Retinal pigment epithelial cell (primary cell): ENCODE measurements around the gene PAXX.

ENCODE experiments used
- DNase-seq: peaks from one replicate; pipeline ENCODE4 v3.0.0-alpha.2; 2010; ENCODE audit warnings: low read depth
- H3K4me3 ChIP-seq: 2 replicates; pipeline ENCODE4 v1.5.1; 2011; ENCODE audit warnings: mild to moderate bottlenecking, low read length, control low read depth, moderate library complexity
- TF ChIP-seq, protein P1 (sequence below): conservative IDR thresholded peaks from 2 replicates; pipeline ENCODE4 v1.5.1; 2011; ENCODE audit warnings: low read depth, low read length, control low read depth, inconsistent platforms

The PAXX gene

DNA sequence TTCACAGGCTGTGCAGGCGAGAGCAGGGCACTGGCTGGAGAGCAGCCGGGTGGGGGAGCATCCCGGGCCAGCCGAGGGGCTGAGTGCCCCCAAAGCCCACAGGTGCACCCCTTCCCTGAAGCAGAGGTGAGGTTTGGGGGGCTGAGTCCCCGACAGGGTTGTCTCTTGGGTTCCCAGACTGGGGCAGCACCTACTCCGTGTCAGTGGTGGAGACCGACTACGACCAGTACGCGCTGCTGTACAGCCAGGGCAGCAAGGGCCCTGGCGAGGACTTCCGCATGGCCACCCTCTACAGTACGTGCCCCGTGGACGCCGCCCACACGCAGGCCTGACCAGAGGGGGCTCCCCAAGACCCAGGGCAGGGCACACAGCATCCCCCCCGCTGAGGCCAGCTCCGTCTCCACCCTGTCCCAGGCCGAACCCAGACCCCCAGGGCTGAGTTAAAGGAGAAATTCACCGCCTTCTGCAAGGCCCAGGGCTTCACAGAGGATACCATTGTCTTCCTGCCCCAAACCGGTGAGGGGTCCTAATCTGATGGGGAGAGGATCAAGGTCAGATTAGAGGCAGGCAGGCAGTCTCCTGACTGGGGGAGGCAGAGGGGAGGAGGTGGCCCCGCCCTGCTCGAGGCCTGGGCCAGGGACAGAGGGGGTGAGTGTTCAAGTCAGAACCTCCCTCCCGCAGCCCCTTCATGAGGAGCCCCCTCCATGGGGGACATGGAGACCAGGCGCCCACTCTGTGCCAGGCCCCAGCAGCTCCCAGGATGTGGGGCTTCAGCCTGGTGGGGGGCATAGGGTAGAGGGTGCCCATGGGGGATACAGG, 12.2 kb upstream of the PAXX start:
- no peak overlapping the region for H3K4me3 ChIP-seq
- no peak for DNase-seq
- TF ChIP-seq, protein P1, sequence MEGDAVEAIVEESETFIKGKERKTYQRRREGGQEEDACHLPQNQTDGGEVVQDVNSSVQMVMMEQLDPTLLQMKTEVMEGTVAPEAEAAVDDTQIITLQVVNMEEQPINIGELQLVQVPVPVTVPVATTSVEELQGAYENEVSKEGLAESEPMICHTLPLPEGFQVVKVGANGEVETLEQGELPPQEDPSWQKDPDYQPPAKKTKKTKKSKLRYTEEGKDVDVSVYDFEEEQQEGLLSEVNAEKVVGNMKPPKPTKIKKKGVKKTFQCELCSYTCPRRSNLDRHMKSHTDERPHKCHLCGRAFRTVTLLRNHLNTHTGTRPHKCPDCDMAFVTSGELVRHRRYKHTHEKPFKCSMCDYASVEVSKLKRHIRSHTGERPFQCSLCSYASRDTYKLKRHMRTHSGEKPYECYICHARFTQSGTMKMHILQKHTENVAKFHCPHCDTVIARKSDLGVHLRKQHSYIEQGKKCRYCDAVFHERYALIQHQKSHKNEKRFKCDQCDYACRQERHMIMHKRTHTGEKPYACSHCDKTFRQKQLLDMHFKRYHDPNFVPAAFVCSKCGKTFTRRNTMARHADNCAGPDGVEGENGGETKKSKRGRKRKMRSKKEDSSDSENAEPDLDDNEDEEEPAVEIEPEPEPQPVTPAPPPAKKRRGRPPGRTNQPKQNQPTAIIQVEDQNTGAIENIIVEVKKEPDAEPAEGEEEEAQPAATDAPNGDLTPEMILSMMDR: no peak

- no peak for DNase-seq
- TF ChIP-seq, protein P1: no peak
- no peak overlapping the region for H3K4me3 ChIP-seq
Measured at GRCh38 chr9:136980669-136981478, 11.3 kb upstream of the PAXX start.

DNA sequence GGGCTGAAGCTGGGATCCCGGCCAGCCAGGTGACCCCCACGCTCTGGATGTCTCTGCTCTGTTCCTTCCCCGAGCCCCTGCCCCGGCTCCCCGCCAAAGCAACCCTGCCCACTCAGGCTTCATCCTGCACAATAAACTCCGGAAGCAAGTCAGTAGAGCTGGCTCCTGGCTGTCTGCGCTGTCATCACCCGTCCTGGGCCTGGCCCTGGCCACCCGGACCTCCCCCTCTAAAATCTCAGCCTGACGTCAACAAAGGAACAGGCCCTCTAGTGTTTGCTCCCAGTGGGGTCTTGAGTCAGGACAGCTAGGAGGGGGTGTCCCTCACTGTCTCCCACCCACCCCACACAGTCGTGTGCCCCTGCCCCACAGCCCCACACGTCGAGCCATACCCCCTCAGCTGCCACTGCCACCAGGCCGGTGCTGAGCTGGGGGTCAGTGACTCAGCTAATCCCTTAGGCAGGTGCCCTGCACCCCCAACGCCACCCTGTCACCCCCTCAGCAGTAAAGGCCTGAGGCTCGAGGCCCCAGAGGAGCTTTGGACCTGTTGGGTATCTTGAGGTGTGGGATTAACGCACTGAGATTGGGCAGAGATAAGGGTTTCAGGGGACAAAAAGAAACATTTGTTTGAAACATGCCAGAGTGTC, 10.5 kb upstream of the PAXX start:
- TF ChIP-seq, protein P1: no peak
- no peak for DNase-seq
- no peak overlapping the region for H3K4me3 ChIP-seq

DNA sequence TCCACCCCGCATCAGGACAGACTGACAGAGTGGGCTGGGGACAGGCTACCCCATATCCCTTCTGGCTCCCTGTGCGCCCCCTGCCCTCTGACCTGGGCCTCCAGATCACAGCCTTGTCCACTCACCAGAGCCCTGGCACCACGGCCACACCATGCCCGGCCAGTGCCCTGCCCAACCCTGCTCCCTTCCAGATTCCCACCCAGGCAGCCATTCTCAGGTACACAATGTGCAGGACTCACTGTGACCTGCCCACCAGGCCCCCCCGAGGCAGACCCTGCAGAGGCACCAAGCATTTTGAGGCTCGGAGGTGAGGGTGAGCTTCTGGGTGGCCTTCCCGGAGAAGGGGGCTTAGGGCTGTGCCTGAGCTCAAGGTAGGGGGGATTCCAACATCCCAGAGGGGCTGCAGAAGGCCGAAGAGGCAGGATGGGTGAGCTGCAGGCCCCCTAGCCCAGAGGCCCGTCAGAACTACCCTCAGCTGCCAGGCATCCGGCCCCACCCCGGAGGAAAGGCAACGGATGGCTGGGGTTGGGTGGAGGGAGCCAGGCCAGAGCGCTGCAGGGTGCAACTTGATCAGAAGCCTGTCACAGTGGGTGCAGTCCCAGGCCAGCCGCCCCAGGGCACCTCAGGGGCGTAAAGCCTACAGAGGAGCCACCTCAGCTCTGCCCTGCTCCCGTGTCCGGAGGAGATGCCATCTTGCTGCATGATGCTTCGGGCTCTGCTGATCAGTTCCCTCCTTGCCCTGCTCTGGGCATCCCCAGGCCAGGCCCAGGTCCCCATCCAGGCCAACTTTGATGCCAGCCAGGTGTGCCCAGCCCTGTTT, 9.8 kb upstream of the PAXX start, which contains the start of gene LCNL1:
TSS of gene LCNL1 (plus strand) at position 762 of the 820 bp plus-strand sequence. CDS start 594 bp downstream, outside the sequence.
- no peak within 1 kb of the TSS for H3K4me3 ChIP-seq
- DNase-seq: no peak
- TF ChIP-seq, protein P1: no peak

- TF ChIP-seq, protein P1: no peak
- no peak for DNase-seq
Measured at GRCh38 chr9:136983167-136983566, 9.1 kb upstream of the PAXX start.

DNA sequence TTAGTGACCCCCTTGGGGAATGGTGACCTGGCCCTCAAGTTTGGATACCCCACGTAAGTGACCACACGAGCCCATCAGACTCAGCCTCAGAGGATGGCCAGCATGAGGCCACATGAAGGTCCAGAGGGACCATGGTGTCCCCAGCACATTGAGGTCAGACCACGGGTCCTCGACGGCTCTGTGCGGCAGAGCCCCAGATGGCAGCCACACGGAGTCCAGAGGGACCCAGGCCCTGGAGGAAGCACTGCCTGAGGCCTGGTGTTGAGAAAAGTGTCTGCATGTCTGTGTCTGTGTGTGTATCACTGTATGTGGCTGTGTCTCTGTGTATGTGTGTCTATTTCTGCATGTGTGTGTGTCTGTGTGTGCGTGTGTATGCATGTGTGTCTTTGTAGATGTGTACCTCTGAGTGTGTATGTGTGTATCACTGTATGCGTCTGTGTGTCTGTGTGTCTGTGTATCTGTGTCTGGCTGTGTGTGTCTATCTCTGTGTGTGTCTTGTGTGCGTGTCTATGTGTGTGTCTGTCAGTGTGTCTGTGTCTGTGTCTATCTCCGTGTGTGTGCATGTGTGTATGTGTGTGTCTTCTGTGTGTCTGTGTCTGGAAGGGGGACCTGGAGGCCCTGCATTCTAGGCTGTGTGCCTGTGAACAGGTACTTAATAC, 8.4 kb upstream of the PAXX start:
- no peak overlapping the region for H3K4me3 ChIP-seq
- DNase-seq: no peak
- TF ChIP-seq, protein P1: no peak

More at GRCh38 chr9:136983167-136983566, 9.1 kb upstream of the PAXX start:
- no peak overlapping the region for H3K4me3 ChIP-seq
